AG09309 (cell line): Measurements from ENCODE around the gene DUSP16.

Experiments used
- DNase-seq: peaks from one replicate; pipeline ENCODE4 v3.0.0-alpha.2; 2010; ENCODE audit warnings: low read depth
- H3K4me3 ChIP-seq: 2 replicates; pipeline ENCODE4 v1.5.1; 2011; ENCODE audit warnings: mild to moderate bottlenecking, low read depth, low read length, moderate library complexity; ENCODE audit not compliant: control insufficient read depth
- TF ChIP-seq, protein P1 (sequence below): IDR thresholded peaks from 2 replicates; pipeline ENCODE4 v1.5.1; 2011; ENCODE audit warnings: mild to moderate bottlenecking, low read depth, low read length, inconsistent platforms; ENCODE audit not compliant: insufficient read depth, control insufficient read depth; ENCODE audit errors: missing control alignments

Gene DUSP16

DNA sequence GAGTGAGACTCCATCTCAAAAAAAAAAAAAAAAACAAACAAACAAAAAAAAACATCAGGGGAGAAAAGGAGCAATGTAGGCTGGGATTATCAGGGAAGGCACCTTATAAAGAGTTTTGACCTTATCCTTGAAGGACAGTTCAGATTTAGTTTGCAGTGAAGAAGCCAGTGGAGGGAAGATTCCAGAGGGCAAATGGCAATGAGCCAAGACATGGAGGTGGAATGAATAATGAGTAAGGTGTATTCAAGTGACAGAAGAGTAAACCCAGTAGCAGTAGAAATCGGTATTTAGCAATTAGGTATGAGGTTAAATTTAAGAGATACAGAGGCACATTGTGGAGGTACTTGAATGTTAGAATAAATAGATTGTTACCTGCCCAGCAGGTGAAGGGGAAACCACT is 2.2 kb upstream of the DUSP16 start:
- H3K4me3 ChIP-seq, result no peak overlapping the region
- no peak for DNase-seq
- TF ChIP-seq, protein P1, sequence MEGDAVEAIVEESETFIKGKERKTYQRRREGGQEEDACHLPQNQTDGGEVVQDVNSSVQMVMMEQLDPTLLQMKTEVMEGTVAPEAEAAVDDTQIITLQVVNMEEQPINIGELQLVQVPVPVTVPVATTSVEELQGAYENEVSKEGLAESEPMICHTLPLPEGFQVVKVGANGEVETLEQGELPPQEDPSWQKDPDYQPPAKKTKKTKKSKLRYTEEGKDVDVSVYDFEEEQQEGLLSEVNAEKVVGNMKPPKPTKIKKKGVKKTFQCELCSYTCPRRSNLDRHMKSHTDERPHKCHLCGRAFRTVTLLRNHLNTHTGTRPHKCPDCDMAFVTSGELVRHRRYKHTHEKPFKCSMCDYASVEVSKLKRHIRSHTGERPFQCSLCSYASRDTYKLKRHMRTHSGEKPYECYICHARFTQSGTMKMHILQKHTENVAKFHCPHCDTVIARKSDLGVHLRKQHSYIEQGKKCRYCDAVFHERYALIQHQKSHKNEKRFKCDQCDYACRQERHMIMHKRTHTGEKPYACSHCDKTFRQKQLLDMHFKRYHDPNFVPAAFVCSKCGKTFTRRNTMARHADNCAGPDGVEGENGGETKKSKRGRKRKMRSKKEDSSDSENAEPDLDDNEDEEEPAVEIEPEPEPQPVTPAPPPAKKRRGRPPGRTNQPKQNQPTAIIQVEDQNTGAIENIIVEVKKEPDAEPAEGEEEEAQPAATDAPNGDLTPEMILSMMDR, result no peak

DNA sequence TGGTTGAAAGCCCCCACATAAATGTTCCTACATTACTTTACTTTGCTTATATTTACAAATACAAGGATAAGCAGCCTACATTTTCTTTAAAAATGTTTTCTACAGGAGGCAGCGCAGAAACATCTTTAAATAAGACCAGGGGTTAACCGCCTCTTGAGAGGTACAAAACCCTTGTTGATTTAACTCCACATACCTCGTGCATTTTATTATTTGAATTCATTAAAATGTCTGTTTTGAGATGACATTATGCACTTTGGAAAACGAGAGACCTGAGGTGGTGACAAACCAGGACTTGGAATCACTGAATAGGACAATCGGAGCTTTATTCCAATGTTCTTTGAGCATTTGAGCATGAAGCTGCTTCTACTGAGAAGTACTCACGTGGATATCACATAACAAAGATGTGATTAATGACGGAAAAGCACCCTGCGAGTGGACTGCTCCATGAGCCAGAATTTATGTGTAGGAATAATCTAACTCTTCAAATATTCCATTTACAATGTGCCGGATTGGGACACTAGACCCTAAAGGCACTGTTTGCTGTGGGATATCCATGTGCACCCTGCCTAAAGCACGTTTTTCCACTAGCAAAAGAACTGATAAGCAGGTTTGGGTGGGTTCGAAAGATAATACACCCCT is 746 bp upstream of the DUSP16 start:
- H3K4me3 ChIP-seq, result peak overlapping the region; percentile 84
- TF ChIP-seq, protein P1, result no peak
- no peak for DNase-seq

DNA sequence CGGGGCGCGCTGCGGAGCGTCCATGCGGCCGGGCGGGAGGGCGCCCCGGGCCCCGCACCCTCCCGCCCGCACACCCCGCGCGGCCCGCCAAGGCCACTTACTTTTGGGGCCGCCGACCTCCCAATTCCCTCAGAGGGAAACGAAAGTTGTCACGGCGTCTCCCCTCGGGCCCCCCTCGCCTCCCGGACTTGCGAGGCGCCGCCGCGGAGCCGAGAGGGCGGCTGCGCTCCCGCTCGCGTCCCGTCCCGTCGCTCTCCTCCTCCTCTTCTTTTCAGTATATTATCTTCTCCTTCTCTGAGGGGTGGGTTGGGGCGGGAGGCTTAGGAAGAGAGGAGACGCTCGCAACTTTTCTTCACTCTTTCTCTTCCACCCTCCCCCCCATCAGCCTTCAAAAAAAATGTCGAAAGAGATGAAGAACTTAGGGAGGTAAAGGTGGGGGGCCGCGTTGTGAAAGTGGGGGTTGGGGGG is 613 bp downstream of the DUSP16 start:
- peak overlapping the region; percentile 84 for H3K4me3 ChIP-seq
- DNase-seq, result no peak
- TF ChIP-seq, protein P1, result no peak

DNA sequence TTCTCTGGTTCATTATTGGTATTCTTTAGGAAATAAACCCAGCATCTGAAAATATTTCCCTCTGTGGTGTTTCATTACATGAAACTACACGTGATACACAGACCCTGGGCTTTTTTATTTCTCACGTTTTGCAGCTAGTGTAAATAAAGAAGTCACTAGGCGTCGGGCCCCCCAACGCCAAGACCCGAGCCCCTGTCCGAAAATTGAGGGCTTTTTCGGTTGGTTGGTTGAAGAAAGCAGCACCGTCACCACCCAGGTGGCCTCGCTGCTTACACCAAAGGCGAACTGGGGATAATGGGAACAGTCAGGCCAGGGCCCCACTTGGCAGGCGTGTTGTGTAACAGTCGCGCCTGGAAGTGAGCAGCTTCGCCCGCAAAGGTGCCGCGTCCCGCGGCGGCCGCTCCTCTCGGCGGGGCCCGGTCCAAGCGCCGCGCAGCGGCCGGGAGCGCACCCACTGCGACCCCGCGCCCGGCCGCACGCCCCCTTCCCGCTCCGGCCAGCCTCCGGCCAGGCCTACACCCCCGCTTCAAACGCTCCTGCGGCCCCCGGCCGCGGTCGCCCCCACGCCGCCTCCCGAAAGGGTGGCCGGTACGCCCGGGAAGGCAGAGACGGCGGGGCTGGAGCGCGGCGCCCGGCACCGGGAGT is 1.2 kb downstream of the DUSP16 start:
- TF ChIP-seq, protein P1, result no peak
- DNase-seq, result no peak
- peak overlapping the region; percentile 84 for H3K4me3 ChIP-seq

DNA sequence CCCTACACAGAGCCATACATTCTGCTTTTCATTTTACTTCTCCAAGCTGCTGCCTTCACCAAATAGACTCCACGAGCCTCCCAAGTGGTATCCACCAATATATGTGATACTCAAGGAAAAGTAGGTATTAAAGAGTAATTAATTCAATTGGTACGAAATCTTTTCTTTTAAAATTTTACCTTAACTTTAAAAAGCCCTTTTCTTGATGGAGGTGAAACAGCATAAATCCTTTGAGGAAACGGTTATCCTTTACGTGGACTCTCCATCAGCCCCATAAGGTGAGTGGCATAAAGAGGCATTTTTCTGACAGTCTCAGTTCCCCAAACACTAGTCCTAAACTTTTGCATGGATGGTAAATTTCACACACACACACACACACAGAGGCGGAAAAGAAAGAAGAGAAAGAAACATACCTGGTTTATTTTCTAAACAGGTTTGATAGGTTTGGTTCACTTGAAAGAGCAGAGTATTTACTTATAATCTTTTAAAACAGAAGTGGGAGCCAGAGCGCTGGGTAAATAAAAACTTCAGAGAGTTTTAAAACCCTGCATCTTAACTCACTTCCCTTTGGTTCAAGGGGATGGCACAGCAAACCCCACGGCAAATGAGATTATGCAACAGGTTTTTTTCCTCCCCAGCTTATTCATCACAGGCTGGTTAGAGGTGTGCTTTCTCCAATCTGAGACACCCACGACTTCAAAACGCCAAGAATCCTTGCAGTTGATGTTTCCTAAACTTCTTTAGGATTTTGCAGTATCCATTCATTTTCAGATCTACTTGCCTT is 1.9 kb downstream of the DUSP16 start:
- TF ChIP-seq, protein P1, result no peak
- peak overlapping the region; percentile 84 for H3K4me3 ChIP-seq
- no peak for DNase-seq

DNA sequence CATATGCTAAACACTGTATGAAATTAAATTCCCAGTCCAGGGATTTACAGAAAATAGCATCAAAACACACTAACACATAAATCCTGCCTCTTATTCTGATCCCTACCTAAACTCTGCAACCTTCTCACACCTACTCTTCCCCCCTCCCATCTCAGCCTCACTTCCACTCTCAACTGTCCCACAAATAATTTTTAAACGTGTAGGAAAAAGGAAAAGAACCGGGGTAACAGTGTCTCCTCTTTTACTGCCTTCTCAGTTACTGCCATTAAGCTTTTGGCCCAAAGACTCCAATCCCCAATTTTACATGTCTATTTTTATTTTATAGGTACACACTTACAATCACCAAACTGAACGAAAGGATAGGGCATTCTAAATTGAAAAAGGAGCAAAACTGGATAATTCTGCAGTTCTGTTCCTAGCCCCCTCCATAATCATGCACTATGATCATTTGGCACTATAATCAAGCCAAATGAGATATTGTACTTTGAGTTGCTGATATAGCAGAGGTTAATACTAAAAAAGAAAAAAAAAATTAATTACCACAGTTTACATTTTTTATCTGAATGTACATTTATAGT is 2.9 kb downstream of the DUSP16 start:
- no peak for DNase-seq
- no peak overlapping the region for H3K4me3 ChIP-seq
- TF ChIP-seq, protein P1, result no peak
